K562 (cell line): Measurements from ENCODE around the gene NRAP. TPM values are rescaled to one million over a fixed set of nuclear protein-coding genes. Genes with fewer than 3 reads are reported as not detected.
A peak's percentile ranks its signal among the peaks of the same experiment; 100 is the strongest.

Experiments
- ATAC-seq: fragments of 200-7000 bp; cut with Tn5 transposase; 3 replicates; pipeline ENCODE4 v1.9.1; 2020; ENCODE audit warnings: moderate library complexity
- BruUV-seq: library from RNA; stranded (reverse); fragments of 400-500 nt; replicated peaks from 2 replicates; lab custom pipeline; 2021; lab: Mats Ljungman, UMichigan
- CTCF ChIA-PET: fragments of 300-600 bp; formaldehyde crosslinking; extraction: SDS; loops from one replicate; lab custom pipeline; 2021; ENCODE audit warnings: low intra/inter-chr PET ratio; lab: Yijun Ruan, JAX
- POLR2A ChIA-PET: fragments of 300-600, 350-650 bp; sonication (Branson Sonifier 250); formaldehyde crosslinking; extraction: SDS; loops from one replicate; lab custom pipeline; 2021; ENCODE audit warnings: antibody characterized with exemption, inconsistent platforms; lab: Yijun Ruan, JAX
- DNase-seq, 4 experiments: peaks; one replicate each; pipeline versions ENCODE4 v3.0.0 to v3.0.0-alpha.2; 2011 to 2018; ENCODE audit warnings: low spot score in 3 of 4, mixed read lengths in 3 of 4; ENCODE audit errors: extremely low read depth in 1 of 4
- FAIRE-seq: peaks from 2 replicates; lab custom pipeline; 2011; peaks lifted over from hg19 to GRCh38; lab: Jason Lieb, UNC
- H2AFZ ChIP-seq: 2 replicates; pipeline ENCODE4 v1.6.0; 2011; ENCODE audit warnings: low read depth, low read length, control low read depth, inconsistent platforms
- H3K27ac ChIP-seq: fragments of 200-600 bp; 3 replicates; pipeline ENCODE4 v1.8.0; 2011; ENCODE audit warnings: low read depth, mild to moderate bottlenecking, control low read depth, inconsistent platforms, low read length, moderate library complexity, mixed read lengths; ENCODE audit errors: extremely low read depth
- H3K27me3 ChIP-seq, 2 experiments: fragments of 300-600 bp in 1 of 2; 2 replicates in 1 of 2; 3 replicates in 1 of 2; pipeline versions ENCODE4 v1.6.0 to v1.8.0; 2011; ENCODE audit warnings: inconsistent platforms in 2 of 2, low read length in 2 of 2, mild to moderate bottlenecking in 1 of 2, mixed read lengths in 1 of 2, moderate library complexity in 1 of 2; ENCODE audit not compliant: control insufficient read depth in 2 of 2, insufficient read depth in 2 of 2
- H3K36me3 ChIP-seq: fragments of 300-600 bp; 3 replicates; pipeline ENCODE4 v1.8.0; 2011; ENCODE audit warnings: mild to moderate bottlenecking, low read length, inconsistent platforms; ENCODE audit not compliant: control insufficient read depth, insufficient read depth
- H3K4me1 ChIP-seq, 2 experiments: fragments of 200-600 bp in 1 of 2; replicated peaks in 1 of 2; 2 replicates in 1 of 2; 3 replicates in 1 of 2; pipeline versions ENCODE4 v1.5.1 to v1.8.0; 2011; ENCODE audit warnings: inconsistent platforms in 2 of 2, low read length in 2 of 2, mild to moderate bottlenecking in 1 of 2, mixed read lengths in 1 of 2, moderate library complexity in 1 of 2; ENCODE audit not compliant: control insufficient read depth in 2 of 2, insufficient read depth in 2 of 2
- H3K4me2 ChIP-seq: 2 replicates; pipeline ENCODE4 v1.6.1; 2011; ENCODE audit warnings: low read length, control low read depth, inconsistent platforms, mixed read lengths; ENCODE audit not compliant: insufficient read depth
- H3K4me3 ChIP-seq: fragments of 200-600 bp; sonication (generic), shearing (Covaris generic); 2 replicates; pipeline ENCODE4 v1.5.1; 2016; ENCODE audit warnings: control low read depth, inconsistent platforms
- H3K79me2 ChIP-seq: fragments of 200-600 bp; 3 replicates; pipeline ENCODE4 v1.8.0; 2011; ENCODE audit warnings: low read length, inconsistent platforms; ENCODE audit not compliant: control insufficient read depth, insufficient read depth
- H3K9ac ChIP-seq, 2 experiments: 2 replicates each; pipeline versions ENCODE4 v1.6.0 to v1.6.1; 2011; ENCODE audit warnings: low read depth in 2 of 2, low read length in 2 of 2, control low read depth in 1 of 2, inconsistent platforms in 1 of 2, mild to moderate bottlenecking in 1 of 2, mixed read lengths in 1 of 2; ENCODE audit not compliant: insufficient read depth in 1 of 2
- H3K9me1 ChIP-seq: one replicate; pipeline ENCODE4 v1.6.0; 2011; ENCODE audit warnings: inconsistent platforms, mild to moderate bottlenecking, low read length, moderate library complexity; ENCODE audit not compliant: control insufficient read depth, insufficient read depth
- H3K9me3 ChIP-seq: replicated peaks from 2 replicates; pipeline ENCODE4 v1.5.1; 2011; ENCODE audit warnings: low read depth, low read length, inconsistent platforms; ENCODE audit not compliant: control insufficient read depth, insufficient read depth
- H4K20me1 ChIP-seq: replicated peaks from 2 replicates; pipeline ENCODE4 v1.6.1; 2011; ENCODE audit warnings: low read length, inconsistent platforms, mixed read lengths; ENCODE audit not compliant: control insufficient read depth, insufficient read depth
- ARHGAP35 ChIP-seq: fragments of 450-650 bp; IDR thresholded peaks from 2 replicates; pipeline ENCODE4 v1.6.1; 2018; ENCODE audit not compliant: partially characterized antibody
- ETV5 ChIP-seq: sonication (generic); formaldehyde crosslinking; IDR thresholded peaks from 2 replicates; pipeline ENCODE4 v1.4.0; 2020; ENCODE audit warnings: low read depth, mild to moderate bottlenecking, missing genetic modification reagents
- FOXK1 ChIP-seq: sonication (generic); formaldehyde crosslinking; IDR thresholded peaks from 2 replicates; pipeline ENCODE4 v1.8.0; 2022; ENCODE audit warnings: missing genetic modification reagents, mild to moderate bottlenecking, borderline replicate concordance
- IFI16 ChIP-seq: fragments of 250-450 bp; sonication (Bioruptor Pico); IDR thresholded peaks from 2 replicates; pipeline ENCODE4 v2.1.2; 2022; ENCODE audit warnings: mild to moderate bottlenecking, inconsistent platforms
- NR2C2 ChIP-seq, 2 experiments: fragments of 200-800 bp in 1 of 2; sonication (Bioruptor generic) in 1 of 2; sonication (generic) in 1 of 2; formaldehyde crosslinking in 1 of 2; IDR thresholded peaks; 2 replicates each; pipeline versions ENCODE4 v1.6.1 to v1.8.0; 2016 to 2022; ENCODE audit warnings: mild to moderate bottlenecking in 1 of 2, missing compliant biosample characterization in 1 of 2, missing genetic modification characterization in 1 of 2, missing genetic modification reagents in 1 of 2
- NUFIP1 ChIP-seq: fragments of 450-650 bp; IDR thresholded peaks from 2 replicates; pipeline ENCODE4 v1.6.1; 2018; ENCODE audit not compliant: partially characterized antibody
- TCF7L2 ChIP-seq: fragments of 150-350 bp; IDR thresholded peaks from 2 replicates; pipeline ENCODE4 v1.6.1; 2016; ENCODE audit warnings: low read depth, mild to moderate bottlenecking, low read length, moderate library complexity
- WGBS: fragments of 100-300 bp; shearing (Covaris generic); methylation state at CpG from one replicate; pipeline ENCODE4 v1.1.6; 2016; ENCODE audit warnings: low coverage, mixed read lengths; ENCODE audit not compliant: insufficient coverage; ENCODE audit errors: missing lambda C conversion rate; 5-methylcytosine and 5-hydroxymethylcytosine counted together
- in situ Hi-C: fragments of 300-500 bp; cut with MboI; formaldehyde crosslinking; loops from 4 replicates; pipeline ENCODE4 v1.15.0; 2018; ENCODE audit warnings: inconsistent platforms, mixed read lengths
- intact Hi-C: fragments of 100-400 bp; cut with micrococcal nuclease; formaldehyde crosslinking; loops from 2 replicates; pipeline ENCODE4 v1.14.2; 2022
- polyA plus RNA-seq, 8 experiments: library from polyadenylated mRNA; depleted of rRNA in 4 of 8; stranded (reverse) in 5 of 8; unstranded in 3 of 8; fragments of >200 nt; fragmentation: Nextera tagmentation in 2 of 8; fragmentation: Illumina TruSeq in 1 of 8; extraction: Ambion mirVana in 2 of 8; extraction: Trizol in 1 of 8; gene quantifications; 2 replicates each; pipeline versions ENCODE4 v1.2.1 to v1.2.3, GENCODE V29; 2011 to 2014; ENCODE audit warnings: inconsistent platforms in 1 of 8, missing spikeins in 1 of 8
- total RNA-seq, 7 experiments: library from RNA; depleted of rRNA in 6 of 7; stranded (reverse); fragments of >200 nt in 6 of 7; fragmentation: Illumina TruSeq in 2 of 7; extraction: Trizol in 2 of 7; gene quantifications; 2 replicates each; pipeline versions ENCODE4 v1.2.1 to v1.2.3, GENCODE V29; 2011 to 2021; ENCODE audit warnings: low replicate concordance in 1 of 7
- TF ChIP-seq, protein P1 (sequence below): IDR thresholded peaks from 3 replicates; pipeline ENCODE4 v1.6.1; 2011; ENCODE audit warnings: borderline replicate concordance, mild to moderate bottlenecking, moderate library complexity; ENCODE audit not compliant: insufficient read length; ENCODE audit errors: extremely low read depth
- TF ChIP-seq, protein P2 (sequence below): sonication (generic); formaldehyde crosslinking; IDR thresholded peaks from 2 replicates; pipeline ENCODE4 v1.8.1; 2023; ENCODE audit warnings: mild to moderate bottlenecking, missing genetic modification reagents, moderate library complexity
- TF ChIP-seq, protein P3 (sequence below): fragments of 200-800 bp; sonication (Bioruptor generic); IDR thresholded peaks from 2 replicates; pipeline ENCODE4 v1.6.1; 2017; ENCODE audit warnings: missing genetic modification characterization, missing compliant biosample characterization
- TF ChIP-seq, protein P4 (sequence below): fragments of 200-400 bp; formaldehyde crosslinking; IDR thresholded peaks from 2 replicates; pipeline ENCODE4 v1.6.1; 2017; ENCODE audit warnings: mild to moderate bottlenecking, low read depth, low read length, moderate library complexity

Gene NRAP
- total and polyA plus RNA-seq, 9 of the 15 experiments (the other 6 are each of a cell fraction or from before 2014, with no cell fraction given), result not detected

DNA sequence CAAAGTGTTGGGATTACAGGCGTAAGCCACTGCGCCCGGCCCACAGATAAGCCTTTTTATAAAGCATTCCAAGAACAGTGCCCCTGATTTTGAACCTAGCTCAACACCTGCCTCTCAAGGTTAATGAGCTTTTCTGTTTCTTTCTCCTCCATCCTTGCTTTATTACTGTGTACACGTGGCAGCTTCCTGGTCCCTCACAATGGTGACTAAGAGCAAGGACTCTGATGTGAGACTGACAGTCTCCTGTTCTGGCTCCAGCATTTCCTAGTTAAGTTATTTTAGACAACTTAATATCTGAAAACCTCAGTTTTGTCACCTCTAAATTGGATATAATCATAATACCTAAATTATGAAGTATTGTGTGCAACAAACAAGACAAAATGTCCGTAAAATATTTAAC, 101.1 kb downstream of the NRAP start:
- DNase-seq, result no peak
- peak; percentile 42 for FAIRE-seq
- no peaks in the 10 kb centered on the region for H4K20me1 ChIP-seq
- H2AFZ ChIP-seq, result peak overlapping the region; percentile 92; the same call in 1 of the 2 replicates
- no peak overlapping the region; a peak in 1 of 4 replicates for H3K9ac ChIP-seq
- peaks cover 3 to 13% of the 10 kb centered on the region in 2 experiments; a peak in 3 of 5 replicates for H3K4me1 ChIP-seq
- H3K4me2 ChIP-seq, result peak overlapping the region; percentile 81; the same call in 1 of the 2 replicates
- ChIA-PET POLR2A (no interaction called here), CTCF (interaction anchor here (0.8 kb wide), 1 partner anchor 41 kb away, joined by 3 read pairs; no protein-coding TSS in a partner anchor)
- WGBS, result 28% methylated on average over 3 of the region's 5 CpGs
- H3K9me1 ChIP-seq, result no peaks in the 10 kb centered on the region
- H3K27ac ChIP-seq, result no peak overlapping the region
- in situ Hi-C loops, result no loop called here
- no peaks in the 10 kb centered on the region for H3K79me2 ChIP-seq
- ATAC-seq, result no peak
- no peak overlapping the region for H3K4me3 ChIP-seq
- BruUV-seq, result no TSS peak
- H3K27me3 ChIP-seq, result peaks cover 0 to 9% of the 10 kb centered on the region in 2 experiments; a peak in 1 of 5 replicates
- no peaks in the 10 kb centered on the region for H3K36me3 ChIP-seq
- H3K9me3 ChIP-seq, result no peaks in the 10 kb centered on the region
- intact Hi-C loops, result loop anchor here (1.0 to 10.0 kb wide), 2 partner anchors 41 to 178 kb away; no protein-coding TSS in a partner anchor
- no peak for TF ChIP-seq TCF7L2
- TF ChIP-seq, protein P1, sequence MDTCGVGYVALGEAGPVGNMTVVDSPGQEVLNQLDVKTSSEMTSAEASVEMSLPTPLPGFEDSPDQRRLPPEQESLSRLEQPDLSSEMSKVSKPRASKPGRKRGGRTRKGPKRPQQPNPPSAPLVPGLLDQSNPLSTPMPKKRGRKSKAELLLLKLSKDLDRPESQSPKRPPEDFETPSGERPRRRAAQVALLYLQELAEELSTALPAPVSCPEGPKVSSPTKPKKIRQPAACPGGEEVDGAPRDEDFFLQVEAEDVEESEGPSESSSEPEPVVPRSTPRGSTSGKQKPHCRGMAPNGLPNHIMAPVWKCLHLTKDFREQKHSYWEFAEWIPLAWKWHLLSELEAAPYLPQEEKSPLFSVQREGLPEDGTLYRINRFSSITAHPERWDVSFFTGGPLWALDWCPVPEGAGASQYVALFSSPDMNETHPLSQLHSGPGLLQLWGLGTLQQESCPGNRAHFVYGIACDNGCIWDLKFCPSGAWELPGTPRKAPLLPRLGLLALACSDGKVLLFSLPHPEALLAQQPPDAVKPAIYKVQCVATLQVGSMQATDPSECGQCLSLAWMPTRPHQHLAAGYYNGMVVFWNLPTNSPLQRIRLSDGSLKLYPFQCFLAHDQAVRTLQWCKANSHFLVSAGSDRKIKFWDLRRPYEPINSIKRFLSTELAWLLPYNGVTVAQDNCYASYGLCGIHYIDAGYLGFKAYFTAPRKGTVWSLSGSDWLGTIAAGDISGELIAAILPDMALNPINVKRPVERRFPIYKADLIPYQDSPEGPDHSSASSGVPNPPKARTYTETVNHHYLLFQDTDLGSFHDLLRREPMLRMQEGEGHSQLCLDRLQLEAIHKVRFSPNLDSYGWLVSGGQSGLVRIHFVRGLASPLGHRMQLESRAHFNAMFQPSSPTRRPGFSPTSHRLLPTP, result no peak
- no peak for TF ChIP-seq ETV5 (CRISPR knock-in tag)
- TF ChIP-seq, protein P2, sequence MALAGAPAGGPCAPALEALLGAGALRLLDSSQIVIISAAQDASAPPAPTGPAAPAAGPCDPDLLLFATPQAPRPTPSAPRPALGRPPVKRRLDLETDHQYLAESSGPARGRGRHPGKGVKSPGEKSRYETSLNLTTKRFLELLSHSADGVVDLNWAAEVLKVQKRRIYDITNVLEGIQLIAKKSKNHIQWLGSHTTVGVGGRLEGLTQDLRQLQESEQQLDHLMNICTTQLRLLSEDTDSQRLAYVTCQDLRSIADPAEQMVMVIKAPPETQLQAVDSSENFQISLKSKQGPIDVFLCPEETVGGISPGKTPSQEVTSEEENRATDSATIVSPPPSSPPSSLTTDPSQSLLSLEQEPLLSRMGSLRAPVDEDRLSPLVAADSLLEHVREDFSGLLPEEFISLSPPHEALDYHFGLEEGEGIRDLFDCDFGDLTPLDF (CRISPR knock-in tag), result no peak
- no peak for TF ChIP-seq IFI16 (CRISPR knock-in tag)
- TF ChIP-seq ARHGAP35, result no peak
- TF ChIP-seq, protein P3, sequence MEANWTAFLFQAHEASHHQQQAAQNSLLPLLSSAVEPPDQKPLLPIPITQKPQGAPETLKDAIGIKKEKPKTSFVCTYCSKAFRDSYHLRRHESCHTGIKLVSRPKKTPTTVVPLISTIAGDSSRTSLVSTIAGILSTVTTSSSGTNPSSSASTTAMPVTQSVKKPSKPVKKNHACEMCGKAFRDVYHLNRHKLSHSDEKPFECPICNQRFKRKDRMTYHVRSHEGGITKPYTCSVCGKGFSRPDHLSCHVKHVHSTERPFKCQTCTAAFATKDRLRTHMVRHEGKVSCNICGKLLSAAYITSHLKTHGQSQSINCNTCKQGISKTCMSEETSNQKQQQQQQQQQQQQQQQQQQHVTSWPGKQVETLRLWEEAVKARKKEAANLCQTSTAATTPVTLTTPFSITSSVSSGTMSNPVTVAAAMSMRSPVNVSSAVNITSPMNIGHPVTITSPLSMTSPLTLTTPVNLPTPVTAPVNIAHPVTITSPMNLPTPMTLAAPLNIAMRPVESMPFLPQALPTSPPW, result no peak
- TF ChIP-seq, protein P4, sequence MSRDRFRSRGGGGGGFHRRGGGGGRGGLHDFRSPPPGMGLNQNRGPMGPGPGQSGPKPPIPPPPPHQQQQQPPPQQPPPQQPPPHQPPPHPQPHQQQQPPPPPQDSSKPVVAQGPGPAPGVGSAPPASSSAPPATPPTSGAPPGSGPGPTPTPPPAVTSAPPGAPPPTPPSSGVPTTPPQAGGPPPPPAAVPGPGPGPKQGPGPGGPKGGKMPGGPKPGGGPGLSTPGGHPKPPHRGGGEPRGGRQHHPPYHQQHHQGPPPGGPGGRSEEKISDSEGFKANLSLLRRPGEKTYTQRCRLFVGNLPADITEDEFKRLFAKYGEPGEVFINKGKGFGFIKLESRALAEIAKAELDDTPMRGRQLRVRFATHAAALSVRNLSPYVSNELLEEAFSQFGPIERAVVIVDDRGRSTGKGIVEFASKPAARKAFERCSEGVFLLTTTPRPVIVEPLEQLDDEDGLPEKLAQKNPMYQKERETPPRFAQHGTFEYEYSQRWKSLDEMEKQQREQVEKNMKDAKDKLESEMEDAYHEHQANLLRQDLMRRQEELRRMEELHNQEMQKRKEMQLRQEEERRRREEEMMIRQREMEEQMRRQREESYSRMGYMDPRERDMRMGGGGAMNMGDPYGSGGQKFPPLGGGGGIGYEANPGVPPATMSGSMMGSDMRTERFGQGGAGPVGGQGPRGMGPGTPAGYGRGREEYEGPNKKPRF, result no peak
- TF ChIP-seq NR2C2 (CRISPR knock-in tag; IDR thresholded peaks at IDR 0.05), result no peak
- no peak for TF ChIP-seq NR2C2 (tag; IDR thresholded peaks at IDR 0.05)
- no peak for TF ChIP-seq NUFIP1
- no peak for TF ChIP-seq FOXK1 (CRISPR knock-in tag)
